Measurements from ENCODE around the gene OVAAL.

The OVAAL gene

DNA sequence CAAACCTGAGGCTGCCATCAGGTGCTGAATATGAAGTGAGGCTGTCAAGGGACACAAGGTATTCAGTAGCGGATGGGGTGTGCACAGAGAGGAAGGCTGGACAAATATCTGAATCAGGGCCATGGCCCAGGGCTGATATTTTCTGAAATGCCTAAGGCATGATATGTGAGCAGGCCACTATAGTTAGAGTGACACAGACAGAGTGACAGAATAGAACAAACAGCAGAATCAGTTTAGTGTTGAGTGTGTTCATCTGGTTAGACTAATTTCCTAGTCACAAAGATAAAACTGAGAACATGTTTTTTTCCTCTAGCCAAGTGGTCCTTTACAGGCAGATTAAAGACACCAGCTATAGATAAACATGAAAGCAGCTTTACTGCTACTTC is 3.9 kb downstream of the OVAAL start:
- no peak for TF ChIP-seq POLR2AphosphoS5 (IDR thresholded peaks at IDR 0.05; ENCODE audit: low read depth)
- TF ChIP-seq, protein P1, sequence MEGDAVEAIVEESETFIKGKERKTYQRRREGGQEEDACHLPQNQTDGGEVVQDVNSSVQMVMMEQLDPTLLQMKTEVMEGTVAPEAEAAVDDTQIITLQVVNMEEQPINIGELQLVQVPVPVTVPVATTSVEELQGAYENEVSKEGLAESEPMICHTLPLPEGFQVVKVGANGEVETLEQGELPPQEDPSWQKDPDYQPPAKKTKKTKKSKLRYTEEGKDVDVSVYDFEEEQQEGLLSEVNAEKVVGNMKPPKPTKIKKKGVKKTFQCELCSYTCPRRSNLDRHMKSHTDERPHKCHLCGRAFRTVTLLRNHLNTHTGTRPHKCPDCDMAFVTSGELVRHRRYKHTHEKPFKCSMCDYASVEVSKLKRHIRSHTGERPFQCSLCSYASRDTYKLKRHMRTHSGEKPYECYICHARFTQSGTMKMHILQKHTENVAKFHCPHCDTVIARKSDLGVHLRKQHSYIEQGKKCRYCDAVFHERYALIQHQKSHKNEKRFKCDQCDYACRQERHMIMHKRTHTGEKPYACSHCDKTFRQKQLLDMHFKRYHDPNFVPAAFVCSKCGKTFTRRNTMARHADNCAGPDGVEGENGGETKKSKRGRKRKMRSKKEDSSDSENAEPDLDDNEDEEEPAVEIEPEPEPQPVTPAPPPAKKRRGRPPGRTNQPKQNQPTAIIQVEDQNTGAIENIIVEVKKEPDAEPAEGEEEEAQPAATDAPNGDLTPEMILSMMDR (IDR thresholded peaks at IDR 0.05; ENCODE audit: insufficient read depth, low read length): no peak
- TF ChIP-seq SPI1 (IDR thresholded peaks at IDR 0.05; ENCODE audit: borderline replicate concordance, low read depth): no peak
- no peak for TF ChIP-seq REST (IDR thresholded peaks at IDR 0.05; ENCODE audit: insufficient replicate concordance, low read depth)
- no peak for TF ChIP-seq GABPA (IDR thresholded peaks at IDR 0.05; ENCODE audit: low read depth)
- Histone ChIP-seq H3K27me3 (ENCODE audit: insufficient read depth, poor library complexity, severe bottlenecking) (no peaks in the 10 kb centered on the region), H3K27ac (replicated peaks) (no peak overlapping the region), H3K4me3 (replicated peaks; ENCODE audit: insufficient read depth, low read length) (no peak overlapping the region)
- DNase-seq (ENCODE audit: low read depth in 1 of 2, low spot score in 1 of 2): no peak

DNA sequence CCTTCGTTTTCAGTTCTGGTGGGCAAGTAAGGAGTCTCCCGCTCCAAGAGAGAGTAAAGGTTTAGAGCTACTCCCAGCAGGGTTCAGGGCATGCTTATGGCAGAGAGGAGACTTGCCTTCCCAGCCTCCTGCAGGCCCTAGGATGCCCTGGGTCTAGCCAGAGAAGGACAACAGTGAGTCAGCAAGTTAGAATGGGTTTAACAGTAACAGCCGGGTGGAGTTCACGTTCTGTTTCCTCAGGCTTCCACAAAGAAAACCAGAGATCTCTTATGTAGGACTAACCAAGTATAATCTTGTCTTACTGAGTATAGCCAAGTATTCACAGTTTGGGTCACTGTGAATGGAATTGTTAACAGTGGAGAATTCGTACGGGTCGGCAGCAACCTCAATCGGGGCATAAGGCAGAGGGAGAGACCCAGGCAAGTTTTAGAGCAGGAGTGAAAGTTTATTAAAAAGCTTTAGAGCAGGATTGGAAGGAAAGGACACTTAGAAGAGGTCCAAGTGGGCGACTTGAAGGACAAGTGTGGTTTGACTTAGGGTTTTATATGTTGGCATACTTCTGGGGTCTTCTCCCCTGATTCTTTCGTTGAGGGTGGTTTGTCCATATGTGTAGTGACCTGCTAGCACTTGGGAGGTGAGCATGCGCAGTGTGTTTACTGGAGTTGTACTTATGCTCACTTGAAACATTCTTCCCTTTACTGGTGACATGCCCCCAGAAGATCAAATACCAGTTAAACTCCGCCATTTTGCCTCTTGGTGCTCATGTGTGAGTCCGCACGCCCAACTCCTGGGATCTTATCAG is 4.5 kb downstream of the OVAAL start:
- DNase-seq (ENCODE audit: low read depth in 1 of 2, low spot score in 1 of 2): no peak

More for the DNA sequence above, 4.5 kb downstream of the OVAAL start:
- no peak overlapping the region for H3K4me3 ChIP-seq (replicated peaks; ENCODE audit: insufficient read depth, low read length)
- no peak overlapping the region for H3K27ac ChIP-seq (replicated peaks)
- H3K27me3 ChIP-seq (ENCODE audit: insufficient read depth, poor library complexity, severe bottlenecking): no peaks in the 10 kb centered on the region
- no peak for TF ChIP-seq REST (IDR thresholded peaks at IDR 0.05; ENCODE audit: insufficient replicate concordance, low read depth)
- TF ChIP-seq GABPA (IDR thresholded peaks at IDR 0.05; ENCODE audit: low read depth): no peak
- TF ChIP-seq POLR2AphosphoS5 (IDR thresholded peaks at IDR 0.05; ENCODE audit: low read depth): no peak
- TF ChIP-seq, protein P1 (IDR thresholded peaks at IDR 0.05; ENCODE audit: insufficient read depth, low read length): no peak
- TF ChIP-seq SPI1 (IDR thresholded peaks at IDR 0.05; ENCODE audit: borderline replicate concordance, low read depth): no peak
